ENCODE data around the gene OSBPL9. TPM values are rescaled to one million over a fixed set of nuclear protein-coding genes. Genes with fewer than 3 reads are reported as not detected.

OSBPL9 gene
- total and polyA plus RNA-seq, 8 donors: 30.7 to 51.0 (median 35.6) TPM

DNA sequence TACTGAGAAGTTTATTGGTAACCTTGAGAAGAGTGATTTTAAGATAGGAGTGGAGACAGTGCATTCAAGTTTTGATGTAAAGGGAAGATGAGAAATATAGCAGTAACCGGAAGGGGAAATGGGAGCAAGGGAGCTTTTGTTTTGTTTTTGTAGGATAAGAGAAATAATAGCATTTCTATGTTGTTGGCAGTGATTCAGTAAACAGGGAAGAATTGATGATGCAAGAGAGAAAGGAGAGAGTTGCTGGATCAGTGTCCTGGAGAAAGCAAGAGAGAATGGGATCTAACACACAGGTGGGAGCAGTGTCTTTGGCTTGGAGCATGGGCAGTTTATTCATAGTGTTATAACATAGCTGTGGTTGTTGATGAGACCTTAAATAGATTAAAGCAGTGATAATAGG lies 56.4 kb downstream of the OSBPL9 start:
- DNase-seq (no peak), FAIRE-seq (no peak), ATAC-seq (no peak)
- H3K4me1 ChIP-seq: peaks cover 0 to 4% (median 0%) of the 10 kb centered on the region in 3 donors
- no peaks in the 10 kb centered on the region for H3K9me3 ChIP-seq
- no peak overlapping the region for H3K4me3 ChIP-seq
- WGBS, 2 donors: 98 to 100% methylated on average over 1 of the region's 1 CpG
- no peaks in the 10 kb centered on the region for H3K36me3 ChIP-seq
- no peak for TF ChIP-seq CTCF (IDR thresholded peaks at IDR 0.05)
- intact Hi-C loops (cut with DNase I): no loop called here
- no peaks in the 10 kb centered on the region for H3K27me3 ChIP-seq
- H3K27ac ChIP-seq: no peak overlapping the region

DNA sequence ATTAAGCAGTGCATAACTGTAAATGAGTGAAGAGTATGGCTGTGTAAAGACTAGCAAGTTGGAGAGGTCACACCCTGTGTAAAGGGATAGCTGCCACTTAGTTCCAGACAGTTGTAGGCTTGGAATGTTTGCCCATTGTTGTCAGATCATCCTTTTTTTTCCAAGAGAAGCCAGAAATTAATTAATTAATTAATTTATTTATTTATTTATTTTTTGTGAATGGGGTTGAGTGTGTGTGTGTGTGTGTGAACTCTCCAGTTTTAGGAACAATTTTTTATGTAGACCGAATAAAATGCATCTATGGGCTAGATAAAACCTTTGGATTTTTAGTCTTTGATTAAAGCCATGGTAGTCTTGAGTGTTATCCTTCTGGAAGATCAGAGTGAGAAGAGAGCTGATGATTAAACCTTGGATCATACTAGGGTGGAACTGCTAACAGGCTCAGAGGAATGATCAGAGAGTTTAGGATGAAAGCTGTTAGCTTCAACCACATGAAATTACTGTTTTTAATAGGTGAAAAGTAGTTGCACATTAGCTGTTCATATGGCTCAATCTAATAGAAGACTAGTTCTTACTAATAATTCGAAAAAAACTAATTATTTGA lies 58.4 kb downstream of the OSBPL9 start:
- intact Hi-C loops (cut with DNase I): no loop called here
- FAIRE-seq: no peak
- no peak overlapping the region for H3K4me3 ChIP-seq
- 90 to 99% methylated on average over 2 of the region's 2 CpGs for WGBS, 2 donors
- H3K27me3 ChIP-seq: no peaks in the 10 kb centered on the region
- no peaks in the 10 kb centered on the region for H3K36me3 ChIP-seq
- H3K4me1 ChIP-seq: peaks cover 0 to 2% (median 0%) of the 10 kb centered on the region in 3 donors
- DNase-seq: no peak
- no peak for TF ChIP-seq CTCF (IDR thresholded peaks at IDR 0.05)
- ATAC-seq: no peak
- no peaks in the 10 kb centered on the region for H3K9me3 ChIP-seq
- H3K27ac ChIP-seq: no peak overlapping the region

DNA sequence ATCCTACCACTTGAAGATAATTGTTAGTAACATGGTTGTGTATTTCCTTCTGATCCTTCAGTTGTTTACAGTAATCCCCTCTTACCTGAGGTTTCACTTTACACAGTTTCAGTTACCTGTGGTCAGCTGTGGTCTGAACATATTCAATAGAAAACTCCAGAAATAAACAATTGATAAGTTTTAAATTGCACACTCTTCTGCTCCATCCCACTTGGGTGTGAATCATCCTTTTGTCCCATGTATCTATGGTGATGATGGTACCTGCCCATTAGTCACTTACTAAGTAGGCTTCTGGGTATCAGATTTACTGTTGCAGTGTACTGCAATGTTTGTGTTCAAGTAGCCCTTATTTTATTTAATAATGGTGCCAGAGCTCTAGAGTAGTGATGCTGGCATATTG lies 62.5 kb downstream of the OSBPL9 start:
- TF ChIP-seq CTCF (IDR thresholded peaks at IDR 0.05): no peak
- intact Hi-C loops (cut with DNase I): no loop called here
- no peaks in the 10 kb centered on the region for H3K9me3 ChIP-seq
- no peak overlapping the region for H3K4me3 ChIP-seq
- ATAC-seq (no peak), DNase-seq (no peak), FAIRE-seq (no peak)
- H3K36me3 ChIP-seq: no peaks in the 10 kb centered on the region
- H3K27me3 ChIP-seq: no peaks in the 10 kb centered on the region
- no peaks in the 10 kb centered on the region for H3K4me1 ChIP-seq
- no peak overlapping the region for H3K27ac ChIP-seq

GRCh38 chr1:51684776-51685175 lies 67.9 kb downstream of the OSBPL9 start:
- peaks cover 7 to 14% (median 10%) of the 10 kb centered on the region in 3 donors for H3K4me1 ChIP-seq
- H3K36me3 ChIP-seq: no peaks in the 10 kb centered on the region
- ATAC-seq (no peak), DNase-seq (no peak), FAIRE-seq (no peak)
- intact Hi-C loops (cut with DNase I): no loop called here
- no peak overlapping the region for H3K27ac ChIP-seq
- no peak overlapping the region for H3K4me3 ChIP-seq
- no peak for TF ChIP-seq CTCF (IDR thresholded peaks at IDR 0.05)
- H3K27me3 ChIP-seq: no peaks in the 10 kb centered on the region
- H3K9me3 ChIP-seq: no peaks in the 10 kb centered on the region
- 97% methylated on average over 5 of the region's 5 CpGs for WGBS, 2 donors

GRCh38 chr1:51686450-51686849 lies 69.6 kb downstream of the OSBPL9 start:
- WGBS, 2 donors: 36 to 53% methylated on average over 2 of the region's 2 CpGs
- Histone ChIP-seq H3K27me3 (no peaks in the 10 kb centered on the region), H3K4me1 (peaks cover 20 to 27% (median 24%) of the 10 kb centered on the region in 3 donors), H3K27ac (no peak overlapping the region), H3K36me3 (no peaks in the 10 kb centered on the region), H3K4me3 (no peak overlapping the region), H3K9me3 (no peaks in the 10 kb centered on the region)
- FAIRE-seq: no peak
- intact Hi-C loops (cut with DNase I): no loop called here
- DNase-seq: no peak
- TF ChIP-seq CTCF (IDR thresholded peaks at IDR 0.05): no peak
- ATAC-seq: no peak

Measured in pancreas (tissue), 10 donors.